Measurements from ENCODE around the gene SUPT20HL2. TPM values are rescaled to one million over a fixed set of nuclear protein-coding genes. Genes with fewer than 3 reads are reported as not detected.

The SUPT20HL2 gene
- total RNA-seq, 2 experiments from 2014 or later: not detected

GRCh38 chrX:24306440-24306839 is 7.4 kb downstream of the SUPT20HL2 start:
- Mint-ChIP-seq H3K9me3 (no peaks in the 10 kb centered on the region), H3K4me3 (no peak overlapping the region), H3K27me3 (no peaks in the 10 kb centered on the region), H3K4me1 (ENCODE audit: low read depth) (no peaks in the 10 kb centered on the region), H3K36me3 (ENCODE audit: low read depth) (no peaks in the 10 kb centered on the region), H3K27ac (no peak overlapping the region)
- Histone ChIP-seq H3K4me1 (ENCODE audit: insufficient read depth, low read length) (no peaks in the 10 kb centered on the region), H3K27ac (ENCODE audit: low read depth in 1 of 2, low read length in 2 of 2) (no peak overlapping the region), H3K9me3 (ENCODE audit: control insufficient read depth in 1 of 2, insufficient read depth in 1 of 2, low read length in 2 of 2) (no peaks in the 10 kb centered on the region), H3K27me3 (ENCODE audit: control insufficient read depth in 1 of 2, insufficient read depth in 2 of 2, low read length in 2 of 2) (no peaks in the 10 kb centered on the region), H3K4me3 (ENCODE audit: low read length) (no peak overlapping the region), H3K36me3 (ENCODE audit: insufficient read depth, low read length) (no peaks in the 10 kb centered on the region)
- TF ChIP-seq CTCF (IDR thresholded peaks at IDR 0.05): no peak
- DNase-seq: peak in 1 of 14 experiments; percentile 0
- POLR2A ChIA-PET: no interaction called here
- no peak for ATAC-seq (ENCODE audit: poor library complexity)
- CTCF ChIA-PET: no interaction called here
- intact Hi-C loops (cut with DNase I, micrococcal nuclease): no loop called here

- no peak for ATAC-seq (ENCODE audit: poor library complexity)
- H3K27ac ChIP-seq (ENCODE audit: low read depth in 1 of 2, low read length in 2 of 2): no peak overlapping the region
- POLR2A ChIA-PET: no interaction called here
- Mint-ChIP-seq H3K27me3 (no peaks in the 10 kb centered on the region), H3K36me3 (ENCODE audit: low read depth) (no peaks in the 10 kb centered on the region), H3K9me3 (no peaks in the 10 kb centered on the region), H3K27ac (no peak overlapping the region), H3K4me3 (no peak overlapping the region), H3K4me1 (ENCODE audit: low read depth) (no peaks in the 10 kb centered on the region)
- H3K36me3 ChIP-seq (ENCODE audit: insufficient read depth, low read length): no peaks in the 10 kb centered on the region
- H3K9me3 ChIP-seq (ENCODE audit: control insufficient read depth in 1 of 2, insufficient read depth in 1 of 2, low read length in 2 of 2): no peaks in the 10 kb centered on the region
- no peak for DNase-seq
- no peak overlapping the region for H3K4me3 ChIP-seq (ENCODE audit: low read length)
- no peaks in the 10 kb centered on the region for H3K27me3 ChIP-seq (ENCODE audit: control insufficient read depth in 1 of 2, insufficient read depth in 2 of 2, low read length in 2 of 2)
- intact Hi-C loops (cut with DNase I, micrococcal nuclease): no loop called here
- no peak for TF ChIP-seq CTCF (IDR thresholded peaks at IDR 0.05)
- H3K4me1 ChIP-seq (ENCODE audit: insufficient read depth, low read length): no peaks in the 10 kb centered on the region
- CTCF ChIA-PET: no interaction called here
Measured at GRCh38 chrX:24305905-24306304, 8.0 kb downstream of the SUPT20HL2 start.

- Mint-ChIP-seq H3K4me1 (ENCODE audit: low read depth) (no peaks in the 10 kb centered on the region), H3K27ac (no peak overlapping the region), H3K36me3 (ENCODE audit: low read depth) (no peaks in the 10 kb centered on the region), H3K27me3 (no peaks in the 10 kb centered on the region), H3K4me3 (no peak overlapping the region), H3K9me3 (no peaks in the 10 kb centered on the region)
- TF ChIP-seq CTCF (IDR thresholded peaks at IDR 0.05): no peak
- no peak overlapping the region for H3K27ac ChIP-seq (ENCODE audit: low read depth in 1 of 2, low read length in 2 of 2)
- DNase-seq (no peak), ATAC-seq (ENCODE audit: poor library complexity) (no peak)
- no peaks in the 10 kb centered on the region for H3K4me1 ChIP-seq (ENCODE audit: insufficient read depth, low read length)
- intact Hi-C loops (cut with DNase I, micrococcal nuclease): no loop called here
- H3K4me3 ChIP-seq (ENCODE audit: low read length): no peak overlapping the region
- H3K27me3 ChIP-seq (ENCODE audit: control insufficient read depth in 1 of 2, insufficient read depth in 2 of 2, low read length in 2 of 2): no peaks in the 10 kb centered on the region
- H3K9me3 ChIP-seq (ENCODE audit: control insufficient read depth in 1 of 2, insufficient read depth in 1 of 2, low read length in 2 of 2): no peaks in the 10 kb centered on the region
- no peaks in the 10 kb centered on the region for H3K36me3 ChIP-seq (ENCODE audit: insufficient read depth, low read length)
- CTCF ChIA-PET: no interaction called here
- POLR2A ChIA-PET: no interaction called here
Measured at GRCh38 chrX:24301806-24302205, 12.1 kb downstream of the SUPT20HL2 start.

All from CD4-positive, alpha-beta T cell (primary cell).